ENCODE data around the gene NAPA. TPM values are rescaled to one million over a fixed set of nuclear protein-coding genes. Genes with fewer than 3 reads are reported as not detected.

NAPA gene
- total and polyA plus RNA-seq, 2 donors (not counting 1 experiment from before 2014, with no cell fraction given) = 76.8 to 118 TPM

DNA sequence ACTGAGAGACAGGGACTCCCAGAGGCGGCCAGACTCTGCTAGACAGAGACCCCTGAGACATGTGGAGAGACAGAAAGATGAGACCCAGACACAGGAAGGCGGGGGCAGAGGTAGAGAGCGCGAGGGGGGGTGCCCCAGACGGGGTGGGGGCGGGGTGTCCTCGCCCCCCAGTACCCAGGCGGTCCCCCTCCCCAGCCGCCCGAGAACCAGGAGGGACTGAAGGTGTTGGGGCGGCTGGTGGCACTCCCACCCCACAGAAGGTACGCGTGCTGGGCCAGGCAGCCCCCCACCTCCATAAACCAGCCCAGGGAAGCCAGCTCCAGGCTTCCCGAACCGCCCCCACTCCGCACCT is 43.5 kb downstream of the NAPA start:
- H4K20me1 ChIP-seq (ENCODE audit: control insufficient read depth, extremely low read depth, insufficient read depth, low read length) = no peaks in the 10 kb centered on the region
- H3K27ac ChIP-seq (ENCODE audit: insufficient read depth, low read length) = no peak overlapping the region
- no peak overlapping the region for H3K4me3 ChIP-seq (replicated peaks in 1 of 4; ENCODE audit: control extremely low read depth in 1 of 4, insufficient read depth in 1 of 4, low read depth in 3 of 4, low read length in 4 of 4)
- no peaks in the 10 kb centered on the region for H3K79me2 ChIP-seq (ENCODE audit: control insufficient read depth, insufficient read depth, low read length)
- no peaks in the 10 kb centered on the region for H3K36me3 ChIP-seq (ENCODE audit: control insufficient read depth, insufficient read depth, low read length)
- no peak for DNase-seq (ENCODE audit: low read depth in 2 of 2)
- no peak overlapping the region for H3K4me2 ChIP-seq (ENCODE audit: extremely low read depth, insufficient read depth, low read length)
- no peak overlapping the region for H2AFZ ChIP-seq (ENCODE audit: low read length)
- H3K27me3 ChIP-seq (ENCODE audit: control insufficient read depth, insufficient read depth, low read length) = peaks cover 28% of the 10 kb centered on the region
- H3K9ac ChIP-seq (ENCODE audit: insufficient read depth, low read length) = no peak overlapping the region
- TF ChIP-seq, protein P1, sequence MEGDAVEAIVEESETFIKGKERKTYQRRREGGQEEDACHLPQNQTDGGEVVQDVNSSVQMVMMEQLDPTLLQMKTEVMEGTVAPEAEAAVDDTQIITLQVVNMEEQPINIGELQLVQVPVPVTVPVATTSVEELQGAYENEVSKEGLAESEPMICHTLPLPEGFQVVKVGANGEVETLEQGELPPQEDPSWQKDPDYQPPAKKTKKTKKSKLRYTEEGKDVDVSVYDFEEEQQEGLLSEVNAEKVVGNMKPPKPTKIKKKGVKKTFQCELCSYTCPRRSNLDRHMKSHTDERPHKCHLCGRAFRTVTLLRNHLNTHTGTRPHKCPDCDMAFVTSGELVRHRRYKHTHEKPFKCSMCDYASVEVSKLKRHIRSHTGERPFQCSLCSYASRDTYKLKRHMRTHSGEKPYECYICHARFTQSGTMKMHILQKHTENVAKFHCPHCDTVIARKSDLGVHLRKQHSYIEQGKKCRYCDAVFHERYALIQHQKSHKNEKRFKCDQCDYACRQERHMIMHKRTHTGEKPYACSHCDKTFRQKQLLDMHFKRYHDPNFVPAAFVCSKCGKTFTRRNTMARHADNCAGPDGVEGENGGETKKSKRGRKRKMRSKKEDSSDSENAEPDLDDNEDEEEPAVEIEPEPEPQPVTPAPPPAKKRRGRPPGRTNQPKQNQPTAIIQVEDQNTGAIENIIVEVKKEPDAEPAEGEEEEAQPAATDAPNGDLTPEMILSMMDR (conservative IDR thresholded peaks at IDR 0.05 in 1 of 2, IDR thresholded peaks at IDR 0.05 in 1 of 2; ENCODE audit: low read depth in 1 of 2, low read length in 2 of 2) = no peak
- TF ChIP-seq EZH2 (IDR thresholded peaks at IDR 0.05; ENCODE audit: low read length, missing control alignments) = no peak
- H3K9me3 ChIP-seq (ENCODE audit: control insufficient read depth, insufficient read depth, low read depth, low read length) = no peaks in the 10 kb centered on the region
- no peaks in the 10 kb centered on the region for H3K4me1 ChIP-seq (ENCODE audit: control insufficient read depth, extremely low read depth, insufficient read depth, low read length)

DNA sequence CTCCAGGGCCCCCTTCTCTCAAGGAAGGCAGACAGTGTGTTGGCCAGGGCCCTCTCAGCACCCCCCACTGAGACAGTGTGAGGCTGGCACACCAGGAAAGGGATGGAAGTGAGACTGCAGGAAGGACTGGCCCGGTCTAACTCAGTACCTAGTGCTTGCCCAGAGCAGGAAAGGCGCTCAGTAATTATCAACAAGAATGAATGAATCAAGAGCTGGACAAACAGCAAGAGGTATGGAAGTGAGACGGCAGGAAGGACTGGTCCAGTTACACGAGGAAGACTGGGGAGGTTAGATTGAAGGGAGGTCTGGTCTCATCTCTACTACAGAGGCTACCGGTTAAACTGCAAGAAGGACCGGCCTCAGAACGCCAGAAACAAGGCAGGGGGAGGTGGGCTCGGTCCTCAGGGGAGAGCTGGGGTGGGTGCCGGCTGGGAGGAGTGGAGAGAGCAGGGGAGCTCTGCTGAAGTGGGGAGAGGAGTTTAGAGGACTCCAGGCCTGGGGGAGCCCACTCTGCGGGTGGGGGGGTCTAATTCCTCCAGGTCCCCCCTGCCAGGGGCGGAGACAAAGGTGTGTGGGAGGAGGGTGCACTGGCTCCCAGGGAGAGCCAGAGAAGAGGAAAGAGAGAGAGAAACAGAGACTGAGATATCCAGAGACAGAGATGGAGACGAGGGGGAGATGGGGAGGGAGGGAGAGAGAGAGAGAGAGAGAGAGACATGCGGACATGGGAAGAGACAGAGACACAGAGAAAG is 44.2 kb downstream of the NAPA start:
- Histone ChIP-seq H3K4me2 (ENCODE audit: extremely low read depth, insufficient read depth, low read length) (no peak overlapping the region), H3K9ac (ENCODE audit: insufficient read depth, low read length) (no peak overlapping the region), H3K4me3 (replicated peaks in 1 of 4; ENCODE audit: control extremely low read depth in 1 of 4, insufficient read depth in 1 of 4, low read depth in 3 of 4, low read length in 4 of 4) (no peak overlapping the region), H4K20me1 (ENCODE audit: control insufficient read depth, extremely low read depth, insufficient read depth, low read length) (no peaks in the 10 kb centered on the region), H3K27me3 (ENCODE audit: control insufficient read depth, insufficient read depth, low read length) (peaks cover 28% of the 10 kb centered on the region), H2AFZ (ENCODE audit: low read length) (no peak overlapping the region), H3K9me3 (ENCODE audit: control insufficient read depth, insufficient read depth, low read depth, low read length) (no peaks in the 10 kb centered on the region), H3K27ac (ENCODE audit: insufficient read depth, low read length) (no peak overlapping the region), H3K36me3 (ENCODE audit: control insufficient read depth, insufficient read depth, low read length) (no peaks in the 10 kb centered on the region), H3K79me2 (ENCODE audit: control insufficient read depth, insufficient read depth, low read length) (no peaks in the 10 kb centered on the region), H3K4me1 (ENCODE audit: control insufficient read depth, extremely low read depth, insufficient read depth, low read length) (no peaks in the 10 kb centered on the region)
- TF ChIP-seq, protein P1 (conservative IDR thresholded peaks at IDR 0.05 in 1 of 2, IDR thresholded peaks at IDR 0.05 in 1 of 2; ENCODE audit: low read depth in 1 of 2, low read length in 2 of 2) = no peak
- no peak for TF ChIP-seq EZH2 (IDR thresholded peaks at IDR 0.05; ENCODE audit: low read length, missing control alignments)
- DNase-seq (ENCODE audit: low read depth in 2 of 2) = no peak

DNA sequence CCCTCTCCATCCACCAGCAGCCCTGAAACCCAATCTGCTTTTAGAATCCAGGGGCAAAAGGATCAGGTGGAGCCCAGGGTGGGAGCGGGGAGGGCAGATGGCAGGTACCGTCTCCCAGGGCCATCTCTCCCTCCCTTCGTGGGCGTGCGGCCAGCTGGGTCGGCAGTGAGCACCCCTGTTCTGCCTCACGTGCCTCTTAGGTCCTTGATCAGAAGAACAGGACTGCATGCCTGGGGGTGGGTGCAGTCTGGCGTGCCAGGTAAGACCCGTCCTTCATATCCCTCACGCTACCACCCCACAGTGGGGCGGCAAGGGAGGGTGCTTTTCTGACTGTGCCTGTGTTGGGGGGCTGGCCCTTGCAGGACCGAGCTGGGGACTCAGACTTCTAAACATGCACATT is 45.1 kb downstream of the NAPA start:
- H3K36me3 ChIP-seq (ENCODE audit: control insufficient read depth, insufficient read depth, low read length) = no peaks in the 10 kb centered on the region
- TF ChIP-seq EZH2 (IDR thresholded peaks at IDR 0.05; ENCODE audit: low read length, missing control alignments) = no peak
- TF ChIP-seq, protein P1 (conservative IDR thresholded peaks at IDR 0.05 in 1 of 2, IDR thresholded peaks at IDR 0.05 in 1 of 2; ENCODE audit: low read depth in 1 of 2, low read length in 2 of 2) = no peak
- H3K9ac ChIP-seq (ENCODE audit: insufficient read depth, low read length) = no peak overlapping the region
- H3K79me2 ChIP-seq (ENCODE audit: control insufficient read depth, insufficient read depth, low read length) = no peaks in the 10 kb centered on the region
- no peak for DNase-seq (ENCODE audit: low read depth in 2 of 2)
- peaks cover 28% of the 10 kb centered on the region for H3K27me3 ChIP-seq (ENCODE audit: control insufficient read depth, insufficient read depth, low read length)
- no peak overlapping the region for H2AFZ ChIP-seq (ENCODE audit: low read length)
- H3K9me3 ChIP-seq (ENCODE audit: control insufficient read depth, insufficient read depth, low read depth, low read length) = no peaks in the 10 kb centered on the region
- H3K27ac ChIP-seq (ENCODE audit: insufficient read depth, low read length) = no peak overlapping the region
- no peak overlapping the region for H3K4me3 ChIP-seq (replicated peaks in 1 of 4; ENCODE audit: control extremely low read depth in 1 of 4, insufficient read depth in 1 of 4, low read depth in 3 of 4, low read length in 4 of 4)
- no peaks in the 10 kb centered on the region for H4K20me1 ChIP-seq (ENCODE audit: control insufficient read depth, extremely low read depth, insufficient read depth, low read length)
- no peaks in the 10 kb centered on the region for H3K4me1 ChIP-seq (ENCODE audit: control insufficient read depth, extremely low read depth, insufficient read depth, low read length)
- H3K4me2 ChIP-seq (ENCODE audit: extremely low read depth, insufficient read depth, low read length) = no peak overlapping the region
